KBM-7 (cell line): ENCODE results near the gene ARHGAP9.
"Not testable (repeated sequence)": the region's sequence is repeated elsewhere in the genome, so short reads cannot be mapped to it uniquely, and the experiment has no call there.

Source experiments
- DNase-seq: peaks from one replicate; pipeline ENCODE4 v3.0.0-alpha.2; 2015
- in situ Hi-C: fragments of 300-500 bp; cut with MboI; formaldehyde crosslinking; loops from 2 replicates; pipeline ENCODE4 v1.14.3; 2020; ENCODE audit warnings: low sequenced_read_pairs, low pct_unique_long_range_greater_than_20kb, mixed read lengths

Gene ARHGAP9

DNA sequence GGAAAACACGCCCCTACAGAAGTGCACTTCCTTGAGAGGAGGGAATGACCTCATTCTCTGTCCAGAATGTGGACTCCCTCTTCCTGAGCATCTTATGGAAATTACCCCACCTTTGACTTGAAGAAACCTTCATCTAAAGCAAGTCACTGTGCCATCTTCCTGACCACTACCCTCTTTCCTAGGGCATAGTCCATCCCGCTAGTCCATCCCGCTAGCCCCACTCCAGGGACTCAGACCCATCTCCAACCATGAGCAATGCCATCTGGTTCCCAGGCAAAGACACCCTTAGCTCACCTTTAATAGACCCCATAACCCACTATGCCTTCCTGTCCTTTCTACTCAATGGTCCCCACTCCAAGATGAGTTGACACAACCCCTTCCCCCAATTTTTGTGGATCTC, 29.6 kb downstream of the ARHGAP9 start:
- no peak for DNase-seq
- in situ Hi-C loops: no loop called here

DNA sequence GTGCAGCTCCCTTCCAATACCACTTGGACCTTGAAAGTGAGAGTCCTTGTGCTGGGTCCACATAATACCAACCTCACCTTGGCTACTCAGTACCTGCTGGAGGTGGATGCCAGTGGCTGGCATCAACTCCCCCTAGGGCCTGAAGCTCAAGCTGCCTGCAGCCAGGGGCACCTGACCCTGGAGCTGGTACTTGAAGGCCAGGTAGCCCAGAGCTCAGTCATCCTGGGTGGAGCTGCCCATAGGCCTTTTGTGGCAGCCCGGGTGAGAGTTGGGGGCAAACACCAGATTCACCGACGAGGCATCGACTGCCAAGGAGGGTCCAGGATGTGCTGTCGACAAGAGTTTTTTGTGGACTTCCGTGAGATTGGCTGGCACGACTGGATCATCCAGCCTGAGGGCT, 30.3 kb downstream of the ARHGAP9 start:
- no peak for DNase-seq
- in situ Hi-C loops: no loop called here

DNA sequence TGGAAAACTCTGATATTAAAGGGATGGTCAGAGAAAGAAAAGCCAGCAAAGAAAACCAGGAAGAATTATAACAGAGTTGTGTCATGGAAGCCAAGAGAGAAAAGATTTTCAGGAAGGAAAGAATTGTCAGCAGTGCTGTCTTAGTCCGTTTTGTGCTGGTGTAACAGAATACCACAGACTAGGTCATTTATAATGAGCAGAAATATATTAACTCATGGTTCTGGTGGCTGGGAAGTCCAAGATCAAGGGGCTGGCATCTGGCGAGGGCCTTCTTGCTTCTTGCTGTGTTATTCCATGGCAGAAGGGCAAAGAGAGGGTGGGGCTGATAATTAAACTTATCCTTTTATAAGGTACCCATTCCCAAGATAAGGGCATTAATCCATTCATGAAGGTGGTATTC, 31.0 kb downstream of the ARHGAP9 start:
- DNase-seq: no peak
- in situ Hi-C loops: no loop called here

DNA sequence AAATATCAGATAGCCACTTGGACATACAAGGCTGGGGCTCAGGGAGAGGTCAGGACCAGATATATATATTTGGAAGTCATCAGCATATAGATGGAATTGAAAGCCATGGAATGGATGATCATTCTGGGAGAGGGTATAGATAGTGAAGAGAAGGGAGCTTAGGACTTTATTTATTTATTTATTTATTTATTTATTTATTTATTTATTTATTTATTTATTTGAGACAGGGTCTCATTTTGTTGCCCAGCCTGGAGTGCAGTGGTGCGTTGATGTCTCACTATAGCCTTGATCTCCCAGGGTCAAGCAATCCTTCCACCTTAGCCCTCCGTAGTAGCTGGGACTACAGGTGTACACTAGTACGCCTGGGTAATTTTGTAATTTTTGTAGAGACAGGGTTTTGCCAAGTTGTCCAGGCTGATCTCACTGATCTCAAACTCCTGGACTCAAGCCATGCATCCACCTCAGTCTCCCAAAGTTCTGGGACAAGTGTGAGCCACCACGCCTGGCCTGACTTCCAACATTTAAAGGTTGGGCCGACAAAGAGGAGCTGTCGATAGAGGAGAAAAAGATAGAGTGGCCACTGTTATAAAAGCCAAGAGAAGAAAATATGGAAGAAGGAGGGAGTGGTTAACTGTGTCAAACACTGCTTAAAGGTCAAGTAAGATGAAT, 33.2 kb downstream of the ARHGAP9 start:
- no peak for DNase-seq
- in situ Hi-C loops: no loop called here

DNA sequence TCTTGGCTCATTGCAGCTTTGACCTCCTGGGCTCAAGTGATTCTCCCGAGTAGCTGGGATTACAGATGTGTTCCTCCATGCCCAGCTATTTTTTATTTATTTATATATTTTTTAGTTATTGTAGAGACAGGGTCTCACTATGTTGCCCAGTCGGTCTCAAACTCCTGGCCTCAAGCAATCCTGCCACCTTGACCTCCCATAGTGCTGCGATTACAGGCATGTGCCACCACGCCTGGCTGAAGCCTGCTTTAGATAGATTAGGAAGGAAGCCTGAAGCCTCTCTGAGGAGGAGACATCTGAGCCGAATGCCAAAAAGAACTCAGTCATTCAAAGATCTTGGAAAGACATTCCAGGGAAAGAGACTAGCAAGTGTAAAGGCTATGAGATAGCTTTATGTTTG, 34.9 kb downstream of the ARHGAP9 start:
- in situ Hi-C loops: no loop called here
- DNase-seq: no peak

DNA sequence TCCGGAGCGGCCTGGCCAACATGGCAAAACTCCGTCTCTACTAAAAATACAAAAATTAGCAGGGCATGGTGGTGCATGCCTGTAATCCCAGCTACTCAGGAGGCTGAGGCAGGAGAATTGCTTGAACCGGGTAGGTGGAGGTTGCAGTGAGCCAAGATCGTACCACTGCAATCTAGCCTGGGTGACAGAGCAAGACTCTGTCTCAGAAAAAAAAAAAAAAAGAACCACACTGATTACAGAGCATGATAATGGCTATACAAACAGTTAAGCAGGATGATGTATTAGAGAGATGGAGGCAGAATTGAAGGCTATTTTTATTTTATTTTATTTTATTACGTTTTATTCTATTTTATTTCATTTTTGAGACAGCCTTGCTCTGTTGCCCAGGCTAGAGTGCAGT, 35.3 kb downstream of the ARHGAP9 start:
- in situ Hi-C loops, DNase-seq: not testable (repeated sequence)

DNA sequence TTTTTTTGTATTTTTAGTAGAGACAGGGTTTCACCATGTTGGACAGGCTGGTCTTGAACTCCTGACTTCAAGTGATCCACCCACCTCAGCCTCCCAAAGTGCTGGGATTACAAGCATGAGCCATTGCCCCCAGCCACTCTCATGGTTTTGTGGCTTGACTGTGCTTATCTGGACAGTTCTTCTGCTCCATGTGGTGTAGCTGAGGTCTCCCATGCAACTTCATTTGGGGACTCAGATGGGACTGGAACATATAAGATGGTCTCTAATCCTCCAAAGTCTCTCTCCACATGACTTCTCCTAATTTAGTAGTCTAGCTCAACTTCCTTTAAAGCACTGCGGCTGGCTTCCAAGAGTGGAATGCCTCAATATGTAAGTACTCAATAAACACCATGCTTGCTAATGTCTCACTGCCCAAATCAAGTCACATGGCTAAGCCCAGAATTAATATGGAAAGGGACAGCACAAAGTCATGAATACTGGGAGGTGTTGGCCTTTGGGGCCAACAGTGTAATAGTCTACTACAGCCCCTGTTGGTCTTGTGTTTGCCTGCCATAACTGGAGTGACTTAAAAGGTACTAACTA, 37.7 kb downstream of the ARHGAP9 start:
- DNase-seq: no peak
- in situ Hi-C loops: no loop called here

DNA sequence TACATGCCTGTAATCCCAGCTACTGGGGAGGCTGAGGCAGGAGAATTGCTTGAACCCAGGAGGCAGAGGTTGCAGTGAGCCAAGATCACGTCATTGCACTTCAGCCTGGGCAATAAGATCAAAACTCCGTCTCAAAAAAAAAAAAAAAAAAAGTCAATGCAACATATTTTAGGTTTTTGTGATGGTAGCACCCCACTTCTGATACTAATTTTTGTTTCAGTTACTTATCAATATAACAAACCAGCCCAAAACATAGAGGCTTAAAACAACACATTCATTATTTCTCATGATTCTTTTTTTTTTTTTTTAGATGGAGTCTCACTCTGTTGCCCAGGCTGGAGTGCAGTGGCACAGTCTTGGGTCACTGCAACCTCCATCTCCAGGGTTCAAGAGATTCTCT, 38.3 kb downstream of the ARHGAP9 start:
- in situ Hi-C loops: not testable (repeated sequence)

DNA sequence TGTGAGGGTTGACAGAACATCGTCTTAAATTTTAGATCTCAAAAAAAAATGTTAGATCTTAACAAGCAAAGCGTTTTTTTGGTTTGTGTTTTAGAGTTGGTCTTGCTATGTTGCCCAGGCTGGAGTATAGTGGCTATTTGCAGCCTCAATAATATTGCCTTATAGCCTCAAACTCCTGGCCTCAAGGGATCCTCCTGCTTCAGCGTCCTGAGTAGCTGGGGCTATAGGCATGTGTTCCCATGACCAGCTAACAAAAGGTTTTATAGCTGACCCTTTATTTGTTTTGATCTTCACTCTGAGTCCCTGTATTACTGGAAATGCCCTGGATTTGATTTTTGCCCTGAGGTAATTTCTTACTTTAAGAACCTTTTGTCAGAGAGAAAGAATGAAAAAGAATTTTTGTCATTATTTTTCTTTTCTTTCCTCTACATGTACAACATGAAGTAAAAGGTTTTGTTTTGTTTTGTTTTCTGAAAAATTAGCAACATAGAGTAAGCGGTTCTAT, 39.9 kb downstream of the ARHGAP9 start:
- no peak for DNase-seq
- in situ Hi-C loops: no loop called here

More for the DNA sequence above, 38.3 kb downstream of the ARHGAP9 start:
- not testable (repeated sequence) for DNase-seq

DNA sequence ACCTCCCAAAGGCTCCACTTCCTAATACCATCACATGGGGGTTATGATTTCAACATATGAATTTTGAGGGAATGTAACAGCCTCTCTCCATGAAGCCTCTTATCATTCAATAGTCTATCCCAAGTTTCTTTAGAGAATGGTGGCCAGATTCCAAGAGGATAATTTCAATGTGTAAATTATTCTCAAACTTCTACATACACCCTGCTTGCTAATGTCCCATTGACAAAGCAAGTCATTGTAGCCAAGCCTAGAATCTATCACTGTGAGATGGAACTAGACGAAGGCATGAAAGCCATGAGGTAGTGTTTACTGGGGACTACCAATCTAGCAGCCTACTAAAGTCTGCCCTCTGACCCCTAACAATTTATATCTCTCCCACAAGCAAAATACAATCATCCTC, 41.3 kb downstream of the ARHGAP9 start:
- DNase-seq: no peak
- in situ Hi-C loops: no loop called here

DNA sequence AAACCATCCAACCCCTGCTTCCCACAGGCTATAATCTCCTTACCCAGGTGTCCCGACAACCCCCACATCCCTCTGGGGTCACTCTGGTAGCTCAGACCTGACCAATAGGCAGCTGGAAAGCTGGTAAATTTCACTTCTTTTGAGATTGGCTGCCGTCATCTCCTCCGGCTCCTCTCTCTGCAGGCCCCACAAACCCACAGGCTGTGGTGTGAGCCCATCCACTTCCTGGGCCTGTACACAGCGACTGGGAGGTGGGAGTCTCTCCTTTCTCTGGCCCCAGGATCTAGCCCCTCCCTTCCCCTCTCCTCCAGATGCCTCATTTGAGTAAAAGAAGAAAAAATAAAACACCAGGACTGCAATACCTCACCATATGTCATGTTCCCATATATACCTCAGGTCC, 44.4 kb downstream of the ARHGAP9 start:
- peak; percentile 51 for DNase-seq
- in situ Hi-C loops: no loop called here

DNA sequence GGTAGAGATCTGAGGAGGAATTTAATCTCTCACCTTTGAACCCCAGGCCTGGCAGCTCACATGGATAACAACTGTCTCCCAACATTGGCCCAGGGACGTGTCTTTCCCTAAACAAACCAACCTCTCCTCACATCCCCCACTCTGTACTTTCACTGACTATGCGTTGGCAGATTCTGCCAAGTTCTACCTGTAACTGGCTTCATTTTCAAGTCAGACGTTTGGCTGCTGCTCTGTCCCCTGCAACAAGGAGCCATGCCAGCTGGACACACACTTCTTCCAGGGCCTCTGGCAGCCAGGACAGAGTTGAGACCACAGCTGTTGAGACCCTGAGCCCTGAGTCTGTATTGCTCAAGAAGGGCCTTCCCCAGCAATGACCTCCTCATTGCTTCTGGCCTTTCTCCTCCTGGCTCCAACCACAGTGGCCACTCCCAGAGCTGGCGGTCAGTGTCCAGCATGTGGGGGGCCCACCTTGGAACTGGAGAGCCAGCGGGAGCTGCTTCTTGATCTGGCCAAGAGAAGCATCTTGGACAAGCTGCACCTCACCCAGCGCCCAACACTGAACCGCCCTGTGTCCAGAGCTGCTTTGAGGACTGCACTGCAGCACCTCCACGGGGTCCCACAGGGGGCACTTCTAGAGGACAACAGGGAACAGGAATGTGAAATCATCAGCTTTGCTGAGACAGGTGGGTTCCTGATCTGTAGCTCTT, 45.0 kb downstream of the ARHGAP9 start, which contains the start of gene INHBC:
INHBC (plus strand) TSS at position 268 of the 707 bp plus-strand sequence; CDS start at position 371, 103 bp downstream.
- no peak for DNase-seq
- in situ Hi-C loops: no loop called here

DNA sequence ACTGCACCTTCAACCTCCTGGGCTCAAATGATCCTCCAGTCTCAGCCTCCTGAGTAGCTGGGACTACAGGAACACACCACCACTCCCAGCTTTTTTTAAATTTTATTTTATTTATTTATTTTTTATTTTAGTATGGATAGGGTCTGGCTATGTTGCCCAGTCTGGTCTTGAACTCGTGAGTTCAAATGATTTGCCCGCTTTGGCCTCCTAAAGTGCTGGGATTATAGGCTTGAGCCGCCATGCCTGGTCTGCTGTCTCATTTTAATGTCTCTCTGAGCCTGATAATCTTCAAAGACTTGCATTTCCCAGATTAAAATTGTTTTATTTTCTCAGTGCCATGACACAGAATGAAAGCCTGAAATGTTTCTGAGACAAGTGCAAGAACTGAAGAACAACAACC, 46.3 kb downstream of the ARHGAP9 start:
- no peak for DNase-seq
- in situ Hi-C loops: no loop called here

DNA sequence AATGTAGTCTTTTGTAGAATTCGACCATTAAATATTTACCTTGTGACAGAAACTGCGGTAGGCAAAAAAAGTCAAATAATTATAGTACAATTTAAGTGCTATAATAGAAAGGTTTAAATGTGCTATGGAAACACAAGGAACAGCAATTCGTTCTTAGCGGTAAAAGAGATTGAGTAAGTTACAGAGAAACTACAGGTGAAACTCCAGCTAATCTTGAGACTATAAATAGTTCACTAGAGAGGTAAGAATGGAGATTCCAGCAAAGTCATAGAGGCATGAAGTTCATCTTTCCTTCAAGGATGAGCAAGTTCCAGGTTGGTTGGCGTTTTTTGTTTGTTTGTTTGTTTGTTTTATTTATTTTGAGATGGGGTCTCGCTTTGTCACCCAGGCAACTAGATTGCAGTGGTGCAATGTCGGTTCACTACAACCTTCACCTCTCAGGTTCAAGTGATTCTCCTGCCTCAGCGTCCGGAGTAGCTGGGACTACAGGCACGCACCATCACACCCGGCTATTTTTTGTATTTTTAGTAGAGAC, 47.9 kb downstream of the ARHGAP9 start:
- in situ Hi-C loops: no loop called here
- DNase-seq: no peak

DNA sequence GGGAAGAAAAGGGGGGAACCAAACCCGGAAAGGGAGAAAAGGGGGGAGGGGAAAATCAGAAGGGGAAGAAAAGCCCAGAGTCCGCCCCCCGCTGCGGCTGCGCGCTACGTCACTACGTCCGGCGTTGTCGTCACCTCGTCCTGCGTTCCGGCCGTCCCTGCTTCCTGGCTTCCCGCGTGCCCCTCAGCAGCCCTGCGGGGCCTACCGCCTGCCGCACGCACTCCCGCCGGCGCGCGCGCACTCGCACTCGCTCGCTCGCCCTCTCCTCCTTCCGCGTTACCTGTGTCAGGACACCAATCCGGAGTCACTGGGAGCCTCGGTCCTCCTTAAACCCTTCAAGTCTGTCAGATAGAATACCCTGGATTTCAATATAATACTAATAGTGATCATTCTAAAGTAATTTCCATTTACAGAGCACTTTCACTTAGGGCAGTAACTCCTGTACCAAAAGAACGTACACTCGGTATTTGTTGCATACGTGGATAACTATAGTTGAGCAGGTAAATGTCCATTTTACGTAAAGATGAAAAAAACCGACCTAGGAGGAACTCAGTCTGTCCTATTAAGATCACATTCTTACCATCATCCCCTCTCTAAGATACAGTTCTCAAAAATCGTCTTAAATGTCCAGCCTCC, 48.6 kb downstream of the ARHGAP9 start, which contains the start of gene R3HDM2:
R3HDM2 (minus strand) TSS at position 113 of the 636 bp plus-strand sequence. CDS start 120,615 bp downstream, outside the sequence.
- in situ Hi-C loops: no loop called here
- DNase-seq: peak; percentile 98

DNA sequence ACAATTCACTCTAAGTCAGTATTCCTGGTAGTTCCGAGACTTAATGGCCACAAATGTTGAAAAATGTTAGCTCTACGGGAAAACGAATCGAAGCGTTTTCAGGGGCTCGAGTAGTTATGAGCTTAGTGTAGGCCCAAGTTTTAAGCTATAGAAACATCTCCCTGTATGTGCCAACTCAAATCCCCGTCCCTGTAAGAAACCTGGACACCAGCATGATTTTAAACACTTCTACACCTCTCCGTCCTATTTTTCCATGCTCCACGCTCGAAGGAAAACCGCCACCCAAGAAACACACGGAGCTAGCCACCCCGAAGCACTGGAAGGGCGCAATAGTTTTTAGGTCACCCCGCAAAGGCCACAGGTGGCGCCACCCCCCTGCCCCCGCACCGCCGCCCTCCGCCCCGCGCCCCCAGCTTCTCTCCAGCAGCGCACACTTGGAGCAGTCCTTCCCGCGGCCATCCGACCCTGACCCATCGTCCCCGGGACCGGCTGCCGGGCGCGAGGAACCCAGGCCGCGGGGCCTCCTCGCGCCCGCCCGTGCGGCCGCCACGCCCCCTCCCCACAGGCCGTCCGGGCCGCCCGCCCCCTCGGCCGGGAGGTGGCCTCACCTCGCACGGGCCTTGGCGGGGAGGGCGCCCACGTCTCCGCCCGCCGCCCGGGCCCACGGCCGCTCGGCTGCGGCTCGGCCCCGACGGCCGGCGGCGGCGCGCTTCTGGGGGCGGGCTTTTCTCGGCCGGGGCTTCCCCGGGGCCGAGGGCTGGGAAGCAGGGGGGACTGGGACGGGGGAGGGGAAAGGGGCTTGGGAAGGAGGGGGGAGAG, 49.3 kb downstream of the ARHGAP9 start:
- in situ Hi-C loops: no loop called here
- peak; percentile 49 for DNase-seq

DNA sequence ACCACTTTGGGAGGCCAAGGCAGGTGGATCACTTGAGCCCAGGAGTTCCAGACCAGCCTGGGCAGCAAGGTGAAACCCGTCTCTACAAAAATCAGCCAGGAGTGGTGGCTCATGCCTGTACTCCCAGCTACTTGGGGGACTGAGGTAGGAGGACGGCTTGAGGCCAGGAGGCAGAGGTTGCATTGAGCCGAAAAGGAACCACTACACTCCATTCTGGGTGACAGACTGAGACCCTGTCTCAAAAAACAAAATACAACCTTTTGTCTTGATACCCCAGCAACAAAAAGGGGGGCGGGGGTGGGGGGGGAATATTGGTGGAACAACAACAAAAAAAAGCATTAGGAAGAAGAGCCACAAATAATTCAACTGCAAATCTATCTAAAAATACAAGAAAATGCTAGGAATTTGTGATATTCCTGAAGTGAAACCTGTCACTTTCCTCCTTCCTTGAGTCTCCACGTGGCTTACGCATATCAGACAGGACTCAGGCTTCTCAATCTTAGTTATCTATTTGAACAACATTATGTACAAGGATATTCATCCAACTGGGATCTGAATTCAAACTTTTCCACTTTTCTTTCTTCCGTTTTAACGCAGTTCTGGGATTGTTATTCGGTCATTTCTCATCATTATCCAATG, 50.1 kb downstream of the ARHGAP9 start:
- no peak for DNase-seq
- in situ Hi-C loops: no loop called here

DNA sequence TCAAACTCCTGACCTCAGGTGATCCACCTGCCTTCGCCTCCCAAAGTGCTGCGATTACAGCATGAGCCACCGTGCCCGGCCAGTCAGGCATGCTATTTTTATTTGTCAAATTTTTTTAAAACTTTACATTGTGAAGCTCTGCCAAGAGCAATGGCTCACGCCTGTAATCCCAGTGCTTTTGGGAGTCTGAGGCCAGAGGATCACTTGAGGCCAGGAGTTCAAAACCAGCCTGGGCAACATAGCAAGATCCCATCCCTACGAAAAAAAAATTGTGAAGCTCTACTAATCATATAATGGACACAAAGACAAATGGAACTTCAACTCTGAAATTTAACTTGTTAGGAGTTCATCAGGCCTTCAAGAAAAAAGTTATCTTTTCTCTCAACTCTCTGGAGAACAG, 50.7 kb downstream of the ARHGAP9 start:
- in situ Hi-C loops: no loop called here
- DNase-seq: no peak
